ENCODE data around the gene MST1.

DNA sequence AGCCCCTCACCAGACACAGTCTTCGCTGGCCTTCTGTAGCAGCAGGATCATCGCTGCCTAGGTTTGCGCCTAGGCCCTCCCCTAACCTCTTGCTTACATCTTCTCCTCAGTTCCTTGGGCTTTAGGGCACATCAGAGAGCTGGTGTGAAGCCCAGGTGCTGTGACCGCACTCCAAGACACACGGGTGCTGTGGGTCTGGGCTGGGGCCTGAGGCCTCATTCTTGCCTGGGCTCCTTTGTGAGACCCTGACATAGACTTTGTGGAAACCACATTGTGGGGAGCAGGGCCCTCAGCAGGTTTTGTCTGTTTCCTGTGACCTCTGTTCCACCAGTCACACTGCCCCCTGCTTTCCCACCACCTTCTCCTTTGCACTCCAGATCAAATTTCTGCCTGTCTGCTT lies 22.2 kb upstream of the MST1 start:
- TF ChIP-seq, protein P1, sequence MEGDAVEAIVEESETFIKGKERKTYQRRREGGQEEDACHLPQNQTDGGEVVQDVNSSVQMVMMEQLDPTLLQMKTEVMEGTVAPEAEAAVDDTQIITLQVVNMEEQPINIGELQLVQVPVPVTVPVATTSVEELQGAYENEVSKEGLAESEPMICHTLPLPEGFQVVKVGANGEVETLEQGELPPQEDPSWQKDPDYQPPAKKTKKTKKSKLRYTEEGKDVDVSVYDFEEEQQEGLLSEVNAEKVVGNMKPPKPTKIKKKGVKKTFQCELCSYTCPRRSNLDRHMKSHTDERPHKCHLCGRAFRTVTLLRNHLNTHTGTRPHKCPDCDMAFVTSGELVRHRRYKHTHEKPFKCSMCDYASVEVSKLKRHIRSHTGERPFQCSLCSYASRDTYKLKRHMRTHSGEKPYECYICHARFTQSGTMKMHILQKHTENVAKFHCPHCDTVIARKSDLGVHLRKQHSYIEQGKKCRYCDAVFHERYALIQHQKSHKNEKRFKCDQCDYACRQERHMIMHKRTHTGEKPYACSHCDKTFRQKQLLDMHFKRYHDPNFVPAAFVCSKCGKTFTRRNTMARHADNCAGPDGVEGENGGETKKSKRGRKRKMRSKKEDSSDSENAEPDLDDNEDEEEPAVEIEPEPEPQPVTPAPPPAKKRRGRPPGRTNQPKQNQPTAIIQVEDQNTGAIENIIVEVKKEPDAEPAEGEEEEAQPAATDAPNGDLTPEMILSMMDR (IDR thresholded peaks at IDR 0.05): no peak
- no peak for TF ChIP-seq ZFX (IDR thresholded peaks at IDR 0.05; ENCODE audit: borderline replicate concordance)
